Liver (tissue), 9 donors: ENCODE data around the gene TEX11. TPM values are rescaled to one million over a fixed set of nuclear protein-coding genes. Genes with fewer than 3 reads are reported as not detected.

Experiments used
- DNase-seq: peaks from one replicate; pipeline ENCODE4 v3.0.0-alpha.2; 2017; ENCODE audit warnings: low spot score
- H3K27ac ChIP-seq, 2 donors: one replicate each; pipeline ENCODE4 v1.7.0; 2013; ENCODE audit warnings: inconsistent platforms in 2 of 2, low read length in 2 of 2, control low read depth in 1 of 2, low read depth in 1 of 2, mild to moderate bottlenecking in 1 of 2
- H3K27me3 ChIP-seq, 4 donors: one replicate each; pipeline versions ENCODE4 v1.6.1 to v1.7.0; 2013; ENCODE audit warnings: low read length in 3 of 4, inconsistent platforms in 1 of 4, mild to moderate bottlenecking in 1 of 4, moderate library complexity in 1 of 4; ENCODE audit not compliant: control insufficient read depth in 4 of 4, insufficient read depth in 4 of 4
- H3K36me3 ChIP-seq, 4 donors: one replicate each; pipeline versions ENCODE4 v1.6.1 to v1.7.0; 2013; ENCODE audit warnings: low read length in 3 of 4, mild to moderate bottlenecking in 3 of 4, low read depth in 1 of 4, moderate library complexity in 1 of 4; ENCODE audit not compliant: control insufficient read depth in 4 of 4, insufficient read depth in 3 of 4
- H3K4me1 ChIP-seq, 4 donors: one replicate each; pipeline versions ENCODE4 v1.6.1 to v1.7.0; 2013; ENCODE audit warnings: low read length in 3 of 4, mild to moderate bottlenecking in 3 of 4, moderate library complexity in 1 of 4; ENCODE audit not compliant: control insufficient read depth in 4 of 4, insufficient read depth in 4 of 4
- H3K4me3 ChIP-seq, 3 donors: one replicate each; pipeline versions ENCODE4 v1.6.1 to v1.7.0; 2013; ENCODE audit warnings: low read length in 3 of 3, control low read depth in 1 of 3, low read depth in 1 of 3, mild to moderate bottlenecking in 1 of 3
- H3K9ac ChIP-seq, 2 donors: one replicate each; pipeline ENCODE4 v1.7.0; 2013; ENCODE audit warnings: low read length in 2 of 2, mild to moderate bottlenecking in 2 of 2, moderate library complexity in 2 of 2, control low read depth in 1 of 2, low read depth in 1 of 2
- H3K9me3 ChIP-seq, 4 donors: one replicate each; pipeline versions ENCODE4 v1.6.1 to v1.7.0; 2013; ENCODE audit warnings: low read length in 3 of 4; ENCODE audit not compliant: control insufficient read depth in 4 of 4
- EGR1 ChIP-seq, 2 donors: IDR thresholded peaks; 2 replicates each; pipeline ENCODE4 v1.6.1; 2016 to 2018; ENCODE audit warnings: antibody characterized with exemption in 2 of 2, low read depth in 2 of 2
- FOXA1 ChIP-seq: IDR thresholded peaks from 2 replicates; pipeline ENCODE4 v1.6.1; 2016; ENCODE audit warnings: antibody characterized with exemption
- FOXA2 ChIP-seq: IDR thresholded peaks from 2 replicates; pipeline ENCODE4 v1.6.1; 2016; ENCODE audit warnings: antibody characterized with exemption
- GABPA ChIP-seq, 2 donors: IDR thresholded peaks in 1 of 2; conservative IDR thresholded peaks in 1 of 2; 2 replicates each; pipeline ENCODE4 v1.6.1; 2016; ENCODE audit warnings: antibody characterized with exemption in 2 of 2, mild to moderate bottlenecking in 1 of 2, moderate library complexity in 1 of 2
- HNF4A ChIP-seq, 2 donors: conservative IDR thresholded peaks; 2 replicates each; pipeline ENCODE4 v1.6.1; 2016; ENCODE audit warnings: antibody characterized with exemption in 2 of 2, mild to moderate bottlenecking in 2 of 2
- HNF4G ChIP-seq: IDR thresholded peaks from 2 replicates; pipeline ENCODE4 v1.6.1; 2016; ENCODE audit warnings: antibody characterized with exemption
- JUND ChIP-seq, 2 donors: IDR thresholded peaks; 2 replicates each; pipeline ENCODE4 v1.6.1; 2016; ENCODE audit warnings: antibody characterized with exemption in 2 of 2
- NR2F2 ChIP-seq: IDR thresholded peaks from 2 replicates; pipeline ENCODE4 v1.6.1; 2016; ENCODE audit warnings: antibody characterized with exemption
- SP1 ChIP-seq: IDR thresholded peaks from 2 replicates; pipeline ENCODE4 v1.6.1; 2018; ENCODE audit warnings: antibody characterized with exemption, mild to moderate bottlenecking
- TAF1 ChIP-seq: conservative IDR thresholded peaks from 2 replicates; pipeline ENCODE4 v1.6.1; 2016; ENCODE audit warnings: antibody characterized with exemption, mild to moderate bottlenecking
- whole genome bisulfite sequencing: extraction: QIAGEN DNeasy Blood & Tissue Kit; methylation state at CpG from one replicate; pipeline ENCODE4 v1.1.7; 2013; 5-methylcytosine and 5-hydroxymethylcytosine counted together
- polyA plus RNA-seq, 2 donors: library from polyadenylated mRNA; stranded (reverse) in 1 of 2; unstranded in 1 of 2; fragments of 200-250 nt in 1 of 2; fragments of >200 nt in 1 of 2; fragmentation: Nextera tagmentation in 1 of 2; extraction: Ambion mirVana in 1 of 2; gene quantifications; one replicate each; pipeline versions ENCODE4 v1.2.1 to v1.2.3, GENCODE V29; 2013 to 2015
- total RNA-seq, 2 donors: library from RNA; depleted of rRNA; stranded (reverse); fragments of >200 nt; gene quantifications; one replicate each; pipeline ENCODE4 v1.2.3, GENCODE V29; 2014
- TF ChIP-seq, protein P1 (sequence below): IDR thresholded peaks from 2 replicates; pipeline ENCODE4 v1.6.1; 2016; ENCODE audit warnings: antibody characterized with exemption
- TF ChIP-seq, protein P2 (sequence below): IDR thresholded peaks from 2 replicates; pipeline ENCODE4 v1.6.1; 2016; ENCODE audit warnings: antibody characterized with exemption
- TF ChIP-seq, protein P3 (sequence below): fragments of 150-350 bp; IDR thresholded peaks from 2 replicates; pipeline ENCODE4 v1.5.1; 2017; ENCODE audit warnings: improper control_type of control experiment, low read depth, low read length; ENCODE audit not compliant: missing input control
- TF ChIP-seq, protein P4 (sequence below): IDR thresholded peaks from 2 replicates; pipeline ENCODE4 v1.6.1; 2016; ENCODE audit warnings: antibody characterized with exemption
- TF ChIP-seq, protein P5 (sequence below): IDR thresholded peaks from 2 replicates; pipeline ENCODE4 v1.6.1; 2016; ENCODE audit warnings: antibody characterized with exemption, mild to moderate bottlenecking
- donor health status: healthy.
- donor health status: healthy.
- donor health status: healthy.
- donor health status: healthy.
- donor health status: healthy.

TEX11 gene
- total and polyA plus RNA-seq, 4 donors = 0.03 to 0.14 (median 0.08) TPM; not detected in 1

DNA sequence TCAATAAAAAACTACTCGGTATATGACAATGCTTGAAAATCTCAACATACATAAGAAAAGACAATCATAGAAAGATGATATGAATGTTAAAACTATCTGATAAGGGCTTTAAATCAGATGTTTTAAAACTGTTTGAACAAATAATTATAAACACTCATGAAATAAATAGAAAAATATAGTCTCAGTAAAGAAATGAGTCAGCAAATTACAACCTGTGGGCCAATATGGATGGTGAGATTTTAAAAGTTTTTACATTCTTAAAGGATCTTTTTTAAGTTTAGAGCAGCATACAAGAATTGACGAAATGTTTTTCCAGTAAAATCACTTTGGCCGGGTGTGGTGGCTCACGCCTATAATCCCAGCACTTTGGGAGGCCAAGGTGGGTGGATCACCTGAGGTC is 83.1 kb downstream of the TEX11 start:
- Histone ChIP-seq H3K27ac (no peak overlapping the region), H3K4me3 (no peak overlapping the region), H3K4me1 (no peaks in the 10 kb centered on the region), H3K9ac (no peak overlapping the region), H3K27me3 (peaks cover 0 to 3% (median 0%) of the 10 kb centered on the region in 4 donors), H3K36me3 (no peaks in the 10 kb centered on the region), H3K9me3 (peaks cover 0 to 3% (median 0%) of the 10 kb centered on the region in 4 donors)
- 89% methylated on average over 4 of the region's 4 CpGs for WGBS
- DNase-seq = no peak
- TF ChIP-seq EGR1 (IDR thresholded peaks at IDR 0.05; ENCODE audit: low read depth in 2 of 2) = no peak
- no peak for TF ChIP-seq NR2F2
- TF ChIP-seq, protein P1, sequence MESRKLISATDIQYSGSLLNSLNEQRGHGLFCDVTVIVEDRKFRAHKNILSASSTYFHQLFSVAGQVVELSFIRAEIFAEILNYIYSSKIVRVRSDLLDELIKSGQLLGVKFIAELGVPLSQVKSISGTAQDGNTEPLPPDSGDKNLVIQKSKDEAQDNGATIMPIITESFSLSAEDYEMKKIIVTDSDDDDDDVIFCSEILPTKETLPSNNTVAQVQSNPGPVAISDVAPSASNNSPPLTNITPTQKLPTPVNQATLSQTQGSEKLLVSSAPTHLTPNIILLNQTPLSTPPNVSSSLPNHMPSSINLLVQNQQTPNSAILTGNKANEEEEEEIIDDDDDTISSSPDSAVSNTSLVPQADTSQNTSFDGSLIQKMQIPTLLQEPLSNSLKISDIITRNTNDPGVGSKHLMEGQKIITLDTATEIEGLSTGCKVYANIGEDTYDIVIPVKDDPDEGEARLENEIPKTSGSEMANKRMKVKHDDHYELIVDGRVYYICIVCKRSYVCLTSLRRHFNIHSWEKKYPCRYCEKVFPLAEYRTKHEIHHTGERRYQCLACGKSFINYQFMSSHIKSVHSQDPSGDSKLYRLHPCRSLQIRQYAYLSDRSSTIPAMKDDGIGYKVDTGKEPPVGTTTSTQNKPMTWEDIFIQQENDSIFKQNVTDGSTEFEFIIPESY = no peak
- TF ChIP-seq, protein P2, sequence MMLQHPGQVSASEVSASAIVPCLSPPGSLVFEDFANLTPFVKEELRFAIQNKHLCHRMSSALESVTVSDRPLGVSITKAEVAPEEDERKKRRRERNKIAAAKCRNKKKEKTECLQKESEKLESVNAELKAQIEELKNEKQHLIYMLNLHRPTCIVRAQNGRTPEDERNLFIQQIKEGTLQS = no peak
- TF ChIP-seq GABPA (IDR thresholded peaks at IDR 0.05 in 1 of 2, conservative IDR thresholded peaks at IDR 0.05 in 1 of 2) = no peak
- TF ChIP-seq FOXA1 = no peak
- TF ChIP-seq, protein P3, sequence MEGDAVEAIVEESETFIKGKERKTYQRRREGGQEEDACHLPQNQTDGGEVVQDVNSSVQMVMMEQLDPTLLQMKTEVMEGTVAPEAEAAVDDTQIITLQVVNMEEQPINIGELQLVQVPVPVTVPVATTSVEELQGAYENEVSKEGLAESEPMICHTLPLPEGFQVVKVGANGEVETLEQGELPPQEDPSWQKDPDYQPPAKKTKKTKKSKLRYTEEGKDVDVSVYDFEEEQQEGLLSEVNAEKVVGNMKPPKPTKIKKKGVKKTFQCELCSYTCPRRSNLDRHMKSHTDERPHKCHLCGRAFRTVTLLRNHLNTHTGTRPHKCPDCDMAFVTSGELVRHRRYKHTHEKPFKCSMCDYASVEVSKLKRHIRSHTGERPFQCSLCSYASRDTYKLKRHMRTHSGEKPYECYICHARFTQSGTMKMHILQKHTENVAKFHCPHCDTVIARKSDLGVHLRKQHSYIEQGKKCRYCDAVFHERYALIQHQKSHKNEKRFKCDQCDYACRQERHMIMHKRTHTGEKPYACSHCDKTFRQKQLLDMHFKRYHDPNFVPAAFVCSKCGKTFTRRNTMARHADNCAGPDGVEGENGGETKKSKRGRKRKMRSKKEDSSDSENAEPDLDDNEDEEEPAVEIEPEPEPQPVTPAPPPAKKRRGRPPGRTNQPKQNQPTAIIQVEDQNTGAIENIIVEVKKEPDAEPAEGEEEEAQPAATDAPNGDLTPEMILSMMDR = no peak
- no peak for TF ChIP-seq HNF4A (conservative IDR thresholded peaks at IDR 0.05)

DNA sequence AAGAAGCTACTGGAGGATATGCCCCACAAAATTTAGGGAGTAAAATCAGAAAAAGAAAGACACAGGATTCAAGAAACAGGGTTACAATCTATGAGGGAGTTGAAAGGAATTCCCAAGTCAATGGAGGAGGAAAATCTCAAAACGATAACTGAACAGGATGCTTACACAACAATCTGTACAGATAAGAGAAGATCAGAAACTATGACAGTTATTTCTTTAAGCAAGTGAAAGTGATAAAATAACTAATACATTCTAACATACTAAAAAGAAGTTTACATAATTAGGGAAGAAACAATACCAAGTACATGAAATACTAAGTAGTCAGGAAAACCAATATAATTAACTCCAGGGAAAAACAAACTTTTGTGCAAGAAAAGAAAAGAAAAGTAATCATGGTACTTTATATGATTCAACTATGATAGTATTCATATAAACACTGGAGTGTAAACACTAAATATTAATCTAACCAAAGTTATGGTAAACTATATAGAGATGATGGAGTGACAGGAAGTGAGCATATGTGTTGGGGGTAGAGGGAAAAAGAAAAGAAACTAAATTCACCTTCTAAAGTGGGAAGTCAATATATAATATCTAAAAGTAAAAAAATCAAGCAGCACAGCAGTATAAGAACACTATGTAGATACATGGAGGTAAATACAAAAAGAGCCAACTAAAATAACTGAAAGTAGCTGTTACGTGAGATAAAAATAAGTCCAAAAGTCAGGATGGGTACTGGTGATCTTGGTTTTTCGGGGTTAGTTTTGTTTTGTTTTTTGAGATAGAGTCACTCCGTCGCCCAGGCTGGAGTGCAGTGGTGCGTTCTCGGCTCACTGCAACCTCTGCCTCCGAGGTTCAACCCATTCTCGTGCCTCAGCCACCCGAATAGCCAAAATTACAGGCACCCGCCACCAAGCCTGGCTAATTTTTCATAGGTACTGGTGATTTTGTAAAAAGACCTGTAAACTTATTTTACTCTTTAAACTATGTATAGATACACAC is 99.3 kb downstream of the TEX11 start:
- DNase-seq = no peak

More for the DNA sequence above, 99.3 kb downstream of the TEX11 start:
- peaks cover 0 to under 1% (median 0%) of the 10 kb centered on the region in 4 donors for H3K9me3 ChIP-seq
- H3K4me3 ChIP-seq = no peak overlapping the region
- no peaks in the 10 kb centered on the region for H3K4me1 ChIP-seq
- 85% methylated on average over 11 of the region's 11 CpGs for WGBS
- no peak overlapping the region for H3K9ac ChIP-seq
- H3K27ac ChIP-seq = no peak overlapping the region
- no peaks in the 10 kb centered on the region for H3K36me3 ChIP-seq
- no peaks in the 10 kb centered on the region for H3K27me3 ChIP-seq
- TF ChIP-seq, protein P2 = no peak
- TF ChIP-seq, protein P1 = no peak
- TF ChIP-seq GABPA (IDR thresholded peaks at IDR 0.05 in 1 of 2, conservative IDR thresholded peaks at IDR 0.05 in 1 of 2) (no peak), SP1 (no peak), JUND (IDR thresholded peaks at IDR 0.05) (no peak), NR2F2 (no peak), HNF4G (no peak), FOXA2 (no peak), TAF1 (no peak)
- TF ChIP-seq, protein P3 = no peak
- TF ChIP-seq, protein P4, sequence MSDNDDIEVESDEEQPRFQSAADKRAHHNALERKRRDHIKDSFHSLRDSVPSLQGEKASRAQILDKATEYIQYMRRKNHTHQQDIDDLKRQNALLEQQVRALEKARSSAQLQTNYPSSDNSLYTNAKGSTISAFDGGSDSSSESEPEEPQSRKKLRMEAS = no peak
- TF ChIP-seq, protein P5, sequence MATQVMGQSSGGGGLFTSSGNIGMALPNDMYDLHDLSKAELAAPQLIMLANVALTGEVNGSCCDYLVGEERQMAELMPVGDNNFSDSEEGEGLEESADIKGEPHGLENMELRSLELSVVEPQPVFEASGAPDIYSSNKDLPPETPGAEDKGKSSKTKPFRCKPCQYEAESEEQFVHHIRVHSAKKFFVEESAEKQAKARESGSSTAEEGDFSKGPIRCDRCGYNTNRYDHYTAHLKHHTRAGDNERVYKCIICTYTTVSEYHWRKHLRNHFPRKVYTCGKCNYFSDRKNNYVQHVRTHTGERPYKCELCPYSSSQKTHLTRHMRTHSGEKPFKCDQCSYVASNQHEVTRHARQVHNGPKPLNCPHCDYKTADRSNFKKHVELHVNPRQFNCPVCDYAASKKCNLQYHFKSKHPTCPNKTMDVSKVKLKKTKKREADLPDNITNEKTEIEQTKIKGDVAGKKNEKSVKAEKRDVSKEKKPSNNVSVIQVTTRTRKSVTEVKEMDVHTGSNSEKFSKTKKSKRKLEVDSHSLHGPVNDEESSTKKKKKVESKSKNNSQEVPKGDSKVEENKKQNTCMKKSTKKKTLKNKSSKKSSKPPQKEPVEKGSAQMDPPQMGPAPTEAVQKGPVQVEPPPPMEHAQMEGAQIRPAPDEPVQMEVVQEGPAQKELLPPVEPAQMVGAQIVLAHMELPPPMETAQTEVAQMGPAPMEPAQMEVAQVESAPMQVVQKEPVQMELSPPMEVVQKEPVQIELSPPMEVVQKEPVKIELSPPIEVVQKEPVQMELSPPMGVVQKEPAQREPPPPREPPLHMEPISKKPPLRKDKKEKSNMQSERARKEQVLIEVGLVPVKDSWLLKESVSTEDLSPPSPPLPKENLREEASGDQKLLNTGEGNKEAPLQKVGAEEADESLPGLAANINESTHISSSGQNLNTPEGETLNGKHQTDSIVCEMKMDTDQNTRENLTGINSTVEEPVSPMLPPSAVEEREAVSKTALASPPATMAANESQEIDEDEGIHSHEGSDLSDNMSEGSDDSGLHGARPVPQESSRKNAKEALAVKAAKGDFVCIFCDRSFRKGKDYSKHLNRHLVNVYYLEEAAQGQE = no peak
